Measurements from ENCODE around the gene TMEM120B.
A peak's percentile ranks its signal among the peaks of the same experiment; 100 is the strongest.
"Not testable (repeated sequence)": the region's sequence is repeated elsewhere in the genome, so short reads cannot be mapped to it uniquely, and the experiment has no call there.

TMEM120B gene

GRCh38 chr12:121712461-121713256 lies at the start of gene TMEM120B:
Gene TMEM120B, plus strand, starts transcription at chr12:121712752. Its CDS starts 144 bp downstream, at chr12:121712896.
- H3K27ac ChIP-seq, result peak within 1 kb of the TSS; percentile 86
- no peak for TF ChIP-seq ZFX (IDR thresholded peaks at IDR 0.05)
- TF ChIP-seq, protein P1, sequence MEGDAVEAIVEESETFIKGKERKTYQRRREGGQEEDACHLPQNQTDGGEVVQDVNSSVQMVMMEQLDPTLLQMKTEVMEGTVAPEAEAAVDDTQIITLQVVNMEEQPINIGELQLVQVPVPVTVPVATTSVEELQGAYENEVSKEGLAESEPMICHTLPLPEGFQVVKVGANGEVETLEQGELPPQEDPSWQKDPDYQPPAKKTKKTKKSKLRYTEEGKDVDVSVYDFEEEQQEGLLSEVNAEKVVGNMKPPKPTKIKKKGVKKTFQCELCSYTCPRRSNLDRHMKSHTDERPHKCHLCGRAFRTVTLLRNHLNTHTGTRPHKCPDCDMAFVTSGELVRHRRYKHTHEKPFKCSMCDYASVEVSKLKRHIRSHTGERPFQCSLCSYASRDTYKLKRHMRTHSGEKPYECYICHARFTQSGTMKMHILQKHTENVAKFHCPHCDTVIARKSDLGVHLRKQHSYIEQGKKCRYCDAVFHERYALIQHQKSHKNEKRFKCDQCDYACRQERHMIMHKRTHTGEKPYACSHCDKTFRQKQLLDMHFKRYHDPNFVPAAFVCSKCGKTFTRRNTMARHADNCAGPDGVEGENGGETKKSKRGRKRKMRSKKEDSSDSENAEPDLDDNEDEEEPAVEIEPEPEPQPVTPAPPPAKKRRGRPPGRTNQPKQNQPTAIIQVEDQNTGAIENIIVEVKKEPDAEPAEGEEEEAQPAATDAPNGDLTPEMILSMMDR (conservative IDR thresholded peaks at IDR 0.05), result no peak

- H3K27ac ChIP-seq, result no peak overlapping the region
- no peak for TF ChIP-seq ZFX (IDR thresholded peaks at IDR 0.05)
- TF ChIP-seq, protein P1 (conservative IDR thresholded peaks at IDR 0.05), result no peak
Measured at GRCh38 chr12:121663610-121663929, 49.0 kb upstream of the TMEM120B start.

DNA sequence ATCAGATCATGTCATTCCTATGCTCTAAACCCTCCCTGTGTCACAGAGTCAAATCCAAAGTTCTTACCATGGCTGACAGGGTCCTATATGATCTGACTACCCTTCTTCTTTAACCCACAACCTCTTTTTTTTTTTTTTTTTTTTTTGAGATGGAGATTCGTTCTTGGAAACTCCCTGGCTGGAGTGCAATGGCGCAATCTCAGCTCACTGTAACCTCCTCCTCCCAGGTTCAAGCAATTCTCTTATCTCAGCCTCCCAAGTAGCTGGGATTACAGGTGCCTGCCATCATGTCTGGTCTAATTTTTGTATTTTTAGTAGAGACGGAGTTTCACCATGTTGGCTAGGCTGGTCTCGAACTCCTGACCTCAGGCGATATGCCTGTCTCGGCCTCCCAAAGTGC lies 45.7 kb upstream of the TMEM120B start:
- not testable (repeated sequence) for H3K27ac ChIP-seq

- TF ChIP-seq, protein P1 (conservative IDR thresholded peaks at IDR 0.05), result peak; percentile 65
- TF ChIP-seq ZFX (IDR thresholded peaks at IDR 0.05), result no peak
- no peak overlapping the region for H3K27ac ChIP-seq
Measured at GRCh38 chr12:121668750-121669520, 43.6 kb upstream of the TMEM120B start.

GRCh38 chr12:121669521-121669900 lies 43.0 kb upstream of the TMEM120B start, which contains the start of gene MORN3:
Gene MORN3, minus strand, starts transcription at chr12:121669654. Its CDS starts 171 bp downstream, at chr12:121669483.
- no peak for TF ChIP-seq ZFX (IDR thresholded peaks at IDR 0.05)
- TF ChIP-seq, protein P1 (conservative IDR thresholded peaks at IDR 0.05), result no peak
- no peak within 1 kb of the TSS for H3K27ac ChIP-seq

DNA sequence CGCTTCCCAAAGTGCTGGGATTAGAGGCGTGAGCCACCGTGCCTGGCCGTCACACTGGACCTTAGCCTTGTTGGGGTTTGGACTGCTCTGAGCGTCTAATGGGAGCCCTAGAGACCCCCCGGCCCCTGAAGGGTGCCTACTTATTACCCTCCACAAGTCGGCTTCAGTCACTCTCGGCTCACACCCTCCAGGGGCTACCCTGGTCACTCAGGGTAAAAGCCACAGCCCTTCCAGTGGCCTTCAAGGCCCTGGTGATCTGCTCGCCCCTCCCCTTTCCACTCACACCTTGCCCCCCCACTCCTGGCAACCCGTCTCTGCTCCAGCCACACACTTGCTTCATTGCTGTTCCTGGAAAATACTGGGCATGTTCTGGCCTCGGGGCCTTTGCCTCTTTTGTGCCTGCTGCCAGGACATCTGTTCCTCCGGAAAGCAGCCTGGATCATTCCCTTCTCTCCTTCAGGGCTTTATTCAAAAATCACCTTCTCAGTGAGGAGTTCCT lies 39.5 kb upstream of the TMEM120B start:
- no peak for TF ChIP-seq ZFX (IDR thresholded peaks at IDR 0.05)
- TF ChIP-seq, protein P1 (conservative IDR thresholded peaks at IDR 0.05), result no peak

GRCh38 chr12:121676190-121676589 lies 36.4 kb upstream of the TMEM120B start:
- TF ChIP-seq, protein P1 (conservative IDR thresholded peaks at IDR 0.05), result no peak
- TF ChIP-seq ZFX (IDR thresholded peaks at IDR 0.05), result no peak
- H3K27ac ChIP-seq, result no peak overlapping the region

More for the DNA sequence above, 39.5 kb upstream of the TMEM120B start:
- peak overlapping the region; percentile 30 for H3K27ac ChIP-seq
